SK-N-SH (cell line): ENCODE data around the gene METTL21C. TPM values are rescaled to one million over a fixed set of nuclear protein-coding genes. Genes with fewer than 3 reads are reported as not detected.

Experiments
- CTCF ChIA-PET: fragments of 300-600, 350-600 bp; formaldehyde crosslinking; extraction: SDS; loops from one replicate; lab custom pipeline; 2021; lab: Yijun Ruan, JAX
- POLR2A ChIA-PET: fragments of 350-600 bp; sonication (Branson Sonifier 250); formaldehyde crosslinking; extraction: SDS; loops from one replicate; lab custom pipeline; 2020; ENCODE audit warnings: antibody characterized with exemption, inconsistent platforms; lab: Yijun Ruan, JAX
- DNase-seq: peaks from one replicate; pipeline ENCODE4 v3.0.0; 2012
- H2AFZ ChIP-seq: fragments of 200-600 bp; sonication (generic); 2 replicates; pipeline ENCODE4 v1.8.1; 2016; ENCODE audit warnings: antibody characterized with exemption, mild to moderate bottlenecking, low read depth
- H3F3A ChIP-seq: fragments of 200-600 bp; sonication (generic); replicated peaks from 2 replicates; pipeline ENCODE3; 2016; ENCODE audit warnings: antibody characterized with exemption, mild to moderate bottlenecking; ENCODE audit not compliant: insufficient read depth
- H3K27ac ChIP-seq, 2 experiments: fragments of 200-500 bp in 1 of 2; fragments of 200-600 bp in 1 of 2; sonication (Bioruptor generic) in 1 of 2; sonication (generic), shearing (Covaris generic) in 1 of 2; 2 replicates each; pipeline versions ENCODE4 v1.5.1 to v1.6.1; 2014 to 2016; ENCODE audit warnings: low read depth in 2 of 2, inconsistent platforms in 1 of 2, low read length in 1 of 2, mild to moderate bottlenecking in 1 of 2, mixed read lengths in 1 of 2
- H3K27me3 ChIP-seq: fragments of 200-600 bp; sonication (generic), shearing (Covaris generic); 2 replicates; pipeline ENCODE4 v1.6.1; 2016; ENCODE audit warnings: mixed run types; ENCODE audit not compliant: insufficient read depth
- H3K36me3 ChIP-seq, 2 experiments: fragments of 200-500 bp in 1 of 2; fragments of 200-600 bp in 1 of 2; sonication (Bioruptor generic) in 1 of 2; sonication (generic) in 1 of 2; replicated peaks in 1 of 2; 2 replicates each; pipeline versions ENCODE3 to v1.5.1; 2014 to 2016; ENCODE audit warnings: low read length in 1 of 2, mild to moderate bottlenecking in 1 of 2; ENCODE audit not compliant: insufficient read depth in 2 of 2, control insufficient read depth in 1 of 2
- H3K4me1 ChIP-seq, 2 experiments: fragments of 200-500 bp in 1 of 2; fragments of 200-600 bp in 1 of 2; sonication (Bioruptor generic) in 1 of 2; sonication (generic), shearing (Covaris generic) in 1 of 2; 2 replicates each; pipeline versions ENCODE4 v1.5.1 to v1.6.1; 2014 to 2016; ENCODE audit warnings: low read depth in 1 of 2, low read length in 1 of 2, mixed run types in 1 of 2; ENCODE audit not compliant: insufficient read depth in 2 of 2, control insufficient read depth in 1 of 2
- H3K4me2 ChIP-seq: fragments of 200-600 bp; sonication (generic), shearing (Covaris generic); 2 replicates; pipeline ENCODE4 v1.6.1; 2017; ENCODE audit warnings: mixed run types
- H3K4me3 ChIP-seq, 2 experiments: fragments of 200-500 bp in 1 of 2; fragments of 200-600 bp in 1 of 2; sonication (Bioruptor generic) in 1 of 2; sonication (generic), shearing (Covaris generic) in 1 of 2; 2 replicates each; pipeline versions ENCODE4 v1.5.1 to v1.8.1; 2014 to 2016; ENCODE audit warnings: low read depth in 2 of 2, inconsistent platforms in 1 of 2, low read length in 1 of 2, mild to moderate bottlenecking in 1 of 2, mixed read lengths in 1 of 2, moderate library complexity in 1 of 2
- H3K79me2 ChIP-seq: fragments of 200-600 bp; sonication (generic); 2 replicates; pipeline ENCODE4 v1.8.1; 2017; ENCODE audit warnings: mild to moderate bottlenecking; ENCODE audit not compliant: insufficient read depth
- H3K9ac ChIP-seq: fragments of 200-600 bp; sonication (generic); 2 replicates; pipeline ENCODE4 v1.6.1; 2017; ENCODE audit warnings: mixed run types
- H3K9me2 ChIP-seq: fragments of 200-600 bp; sonication (generic); 2 replicates; pipeline ENCODE4 v1.6.1; 2017; ENCODE audit warnings: mixed run types
- H3K9me3 ChIP-seq: fragments of 200-600 bp; sonication (generic); 2 replicates; pipeline ENCODE4 v1.6.1; 2017; ENCODE audit warnings: mixed run types, mild to moderate bottlenecking, moderate library complexity
- H4K20me1 ChIP-seq: fragments of 200-600 bp; sonication (generic); 2 replicates; pipeline ENCODE4 v1.6.1; 2017; ENCODE audit warnings: mild to moderate bottlenecking, mixed run types; ENCODE audit not compliant: insufficient read depth
- CHD2 ChIP-seq: fragments of 150-350 bp; IDR thresholded peaks from 2 replicates; pipeline ENCODE4 v1.6.1; 2018; ENCODE audit warnings: low read length; ENCODE audit not compliant: partially characterized antibody
- EP300 ChIP-seq, 2 experiments: IDR thresholded peaks; 2 replicates each; pipeline versions ENCODE4 v1.4.0 to v1.6.1; 2012; ENCODE audit warnings: borderline replicate concordance in 1 of 2, low read depth in 1 of 2, low read length in 1 of 2
- FOSL2 ChIP-seq: IDR thresholded peaks from 2 replicates; pipeline ENCODE4 v1.4.0; 2012; ENCODE audit warnings: low read depth, mild to moderate bottlenecking, moderate library complexity, borderline replicate concordance
- FOXJ3 ChIP-seq: sonication (generic); formaldehyde crosslinking; IDR thresholded peaks from 2 replicates; pipeline ENCODE4 v1.5.1; 2020; ENCODE audit warnings: mild to moderate bottlenecking, missing genetic modification reagents
- FOXM1 ChIP-seq: IDR thresholded peaks from 2 replicates; pipeline ENCODE4 v1.4.0; 2012; ENCODE audit warnings: low read depth, mild to moderate bottlenecking
- GABPA ChIP-seq: IDR thresholded peaks from 2 replicates; pipeline ENCODE4 v1.4.0; 2012; ENCODE audit warnings: low read depth, mild to moderate bottlenecking
- MEF2A ChIP-seq: IDR thresholded peaks from 2 replicates; pipeline ENCODE4 v1.4.0; 2012; ENCODE audit warnings: low read depth, borderline replicate concordance
- MXI1 ChIP-seq: IDR thresholded peaks from 2 replicates; pipeline ENCODE4 v1.6.1; 2012; ENCODE audit warnings: mild to moderate bottlenecking, low read depth, low read length, improper control_type of control experiment
- NRF1 ChIP-seq: IDR thresholded peaks from 2 replicates; pipeline ENCODE4 v1.6.1; 2012; ENCODE audit warnings: low read depth, mild to moderate bottlenecking, low read length
- RCOR1 ChIP-seq: fragments of 150-350 bp; IDR thresholded peaks from 2 replicates; pipeline ENCODE4 v1.6.1; 2017; ENCODE audit warnings: antibody characterized with exemption, low read length
- RFX5 ChIP-seq: IDR thresholded peaks from 2 replicates; pipeline ENCODE4 v1.6.1; 2012; ENCODE audit warnings: mild to moderate bottlenecking, improper control_type of control experiment, low read length
- SMC3 ChIP-seq: IDR thresholded peaks from 2 replicates; pipeline ENCODE4 v1.6.1; 2012; ENCODE audit warnings: low read depth, low read length, improper control_type of control experiment
- TCF12 ChIP-seq: IDR thresholded peaks from 2 replicates; pipeline ENCODE4 v1.4.0; 2012
- WGBS: methylation state at CpG from one replicate; pipeline ENCODE4 v1.1.6; 2017; ENCODE audit warnings: low lambda C conversion rate; 5-methylcytosine and 5-hydroxymethylcytosine counted together
- polyA plus RNA-seq, 3 experiments: library from polyadenylated mRNA; depleted of rRNA; stranded (reverse); fragments of >200 nt; gene quantifications; 2 replicates each; pipeline ENCODE4 v1.2.3, GENCODE V29; 2012
- TF ChIP-seq, protein P1 (sequence below): IDR thresholded peaks from 2 replicates; pipeline ENCODE4 v1.4.0; 2012; ENCODE audit warnings: low read depth
- TF ChIP-seq, protein P2 (sequence below): fragments of 150-350 bp; IDR thresholded peaks from 2 replicates; pipeline ENCODE4 v1.6.1; 2017; ENCODE audit warnings: antibody characterized with exemption, low read length, low read depth, borderline replicate concordance
- TF ChIP-seq, protein P3 (sequence below): IDR thresholded peaks from 2 replicates; pipeline ENCODE4; 2012
- TF ChIP-seq, protein P4 (sequence below): IDR thresholded peaks from 2 replicates; pipeline ENCODE4 v1.6.1; 2012; ENCODE audit warnings: mild to moderate bottlenecking, low read depth, low read length, moderate library complexity
- TF ChIP-seq, protein P5 (sequence below): fragments of 150-350 bp; IDR thresholded peaks from 2 replicates; pipeline ENCODE4 v1.6.1; 2016; ENCODE audit warnings: mild to moderate bottlenecking, low read depth, low read length

The METTL21C gene
- polyA plus RNA-seq, 1 of the 3 experiments (the other 2 are of a cell fraction), result not detected

DNA sequence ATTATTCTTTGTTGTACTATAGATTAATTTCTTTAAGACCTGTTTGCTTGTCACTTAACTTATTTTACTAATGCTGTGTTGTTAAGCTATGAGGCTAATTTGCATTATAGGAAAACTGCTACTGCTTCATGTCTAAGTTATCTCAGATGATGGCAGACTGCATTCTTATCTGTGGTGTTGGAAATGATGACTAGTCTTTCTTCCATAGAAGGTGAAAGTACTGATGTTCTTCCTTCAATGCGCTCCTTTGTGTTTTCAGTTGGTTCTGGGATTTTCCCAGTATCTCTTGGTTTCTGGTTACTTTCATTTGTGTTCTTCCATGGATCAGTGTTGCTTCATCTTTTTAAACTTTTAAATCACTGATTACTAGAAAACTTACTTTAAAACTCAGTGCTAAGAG is 51.2 kb downstream of the METTL21C start:
- Histone ChIP-seq H3K4me2 (no peak overlapping the region), H3K4me3 (no peak overlapping the region), H3K27me3 (no peaks in the 10 kb centered on the region), H3K79me2 (no peaks in the 10 kb centered on the region), H3K36me3 (peaks cover 68 to 93% of the 10 kb centered on the region in 2 experiments), H3K9me3 (no peaks in the 10 kb centered on the region), H2AFZ (no peak overlapping the region), H3K9me2 (no peaks in the 10 kb centered on the region), H3K4me1 (no peaks in the 10 kb centered on the region), H3K27ac (no peak overlapping the region), H3F3A (no peaks in the 10 kb centered on the region), H3K9ac (no peak overlapping the region), H4K20me1 (no peaks in the 10 kb centered on the region)
- ChIA-PET POLR2A (interaction anchor here (1.3 kb wide), 1 partner anchor 47 kb away, joined by 3 read pairs; the partner anchor contains the start of gene TPP2), CTCF (interaction anchor here (1.1 to 1.6 kb wide), 2 partner anchors 17 to 81 kb away, joined by 3 to 4 read pairs; no protein-coding TSS in a partner anchor)
- 0 out of 2 replicates have a peak, but pooled peaks have one; percentile 4 for TF ChIP-seq TCF12
- TF ChIP-seq FOSL2, result no peak
- no peak for DNase-seq
- 92% methylated on average over 1 of the region's 1 CpG for WGBS

DNA sequence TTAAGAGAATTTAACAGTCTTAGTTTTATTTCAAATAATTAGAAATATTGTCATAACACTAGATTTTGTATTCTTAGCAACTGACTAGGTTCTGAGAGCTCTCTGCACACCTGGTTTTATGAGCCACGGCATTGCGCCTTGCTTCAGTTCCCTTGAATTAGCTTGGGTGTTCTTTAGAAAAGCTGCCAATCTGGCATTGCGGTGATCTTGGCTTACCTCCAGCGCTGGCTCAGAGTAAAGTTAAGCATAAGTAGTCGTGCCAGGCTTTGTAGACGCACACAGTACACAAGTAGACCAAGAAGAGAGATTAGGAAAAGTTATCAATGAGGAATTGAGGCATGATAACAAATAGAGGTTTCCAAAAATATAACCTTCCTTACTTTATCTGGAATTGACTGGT is 52.4 kb downstream of the METTL21C start:
- no peak overlapping the region for H3K4me3 ChIP-seq
- WGBS, result 95% methylated on average over 6 of the region's 6 CpGs
- no peaks in the 10 kb centered on the region for H3K79me2 ChIP-seq
- peaks cover 79 to 95% of the 10 kb centered on the region in 2 experiments for H3K36me3 ChIP-seq
- H2AFZ ChIP-seq, result no peak overlapping the region
- H3K9me3 ChIP-seq, result no peaks in the 10 kb centered on the region
- no peaks in the 10 kb centered on the region for H3F3A ChIP-seq
- no peaks in the 10 kb centered on the region for H3K4me1 ChIP-seq
- H4K20me1 ChIP-seq, result no peaks in the 10 kb centered on the region
- H3K9ac ChIP-seq, result no peak overlapping the region
- no peaks in the 10 kb centered on the region for H3K27me3 ChIP-seq
- no peak overlapping the region for H3K27ac ChIP-seq
- ChIA-PET POLR2A (no interaction called here), CTCF (interaction anchor here (1.0 to 1.1 kb wide), 2 partner anchors 16 to 21 kb away, joined by 3 read pairs; no protein-coding TSS in a partner anchor)
- no peaks in the 10 kb centered on the region for H3K9me2 ChIP-seq
- TF ChIP-seq FOXJ3 (CRISPR knock-in tag), result no peak
- no peak for TF ChIP-seq GABPA
- TF ChIP-seq RCOR1, result no peak
- TF ChIP-seq RFX5, result no peak
- no peak for TF ChIP-seq SMC3
- TF ChIP-seq, protein P1, sequence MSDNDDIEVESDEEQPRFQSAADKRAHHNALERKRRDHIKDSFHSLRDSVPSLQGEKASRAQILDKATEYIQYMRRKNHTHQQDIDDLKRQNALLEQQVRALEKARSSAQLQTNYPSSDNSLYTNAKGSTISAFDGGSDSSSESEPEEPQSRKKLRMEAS, result no peak
- no peak for TF ChIP-seq NRF1
- TF ChIP-seq, protein P2, sequence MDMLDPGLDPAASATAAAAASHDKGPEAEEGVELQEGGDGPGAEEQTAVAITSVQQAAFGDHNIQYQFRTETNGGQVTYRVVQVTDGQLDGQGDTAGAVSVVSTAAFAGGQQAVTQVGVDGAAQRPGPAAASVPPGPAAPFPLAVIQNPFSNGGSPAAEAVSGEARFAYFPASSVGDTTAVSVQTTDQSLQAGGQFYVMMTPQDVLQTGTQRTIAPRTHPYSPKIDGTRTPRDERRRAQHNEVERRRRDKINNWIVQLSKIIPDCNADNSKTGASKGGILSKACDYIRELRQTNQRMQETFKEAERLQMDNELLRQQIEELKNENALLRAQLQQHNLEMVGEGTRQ, result no peak
- TF ChIP-seq, protein P3, sequence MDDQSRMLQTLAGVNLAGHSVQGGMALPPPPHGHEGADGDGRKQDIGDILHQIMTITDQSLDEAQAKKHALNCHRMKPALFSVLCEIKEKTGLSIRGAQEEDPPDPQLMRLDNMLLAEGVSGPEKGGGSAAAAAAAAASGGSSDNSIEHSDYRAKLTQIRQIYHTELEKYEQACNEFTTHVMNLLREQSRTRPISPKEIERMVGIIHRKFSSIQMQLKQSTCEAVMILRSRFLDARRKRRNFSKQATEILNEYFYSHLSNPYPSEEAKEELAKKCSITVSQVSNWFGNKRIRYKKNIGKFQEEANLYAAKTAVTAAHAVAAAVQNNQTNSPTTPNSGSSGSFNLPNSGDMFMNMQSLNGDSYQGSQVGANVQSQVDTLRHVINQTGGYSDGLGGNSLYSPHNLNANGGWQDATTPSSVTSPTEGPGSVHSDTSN, result no peak
- no peak for TF ChIP-seq EP300 (IDR thresholded peaks at IDR 0.05; ENCODE audit: borderline replicate concordance in 1 of 2, low read depth in 1 of 2, low read length in 1 of 2)
- TF ChIP-seq FOXM1, result no peak
- TF ChIP-seq MEF2A, result no peak
- TF ChIP-seq CHD2, result no peak
- TF ChIP-seq, protein P4, sequence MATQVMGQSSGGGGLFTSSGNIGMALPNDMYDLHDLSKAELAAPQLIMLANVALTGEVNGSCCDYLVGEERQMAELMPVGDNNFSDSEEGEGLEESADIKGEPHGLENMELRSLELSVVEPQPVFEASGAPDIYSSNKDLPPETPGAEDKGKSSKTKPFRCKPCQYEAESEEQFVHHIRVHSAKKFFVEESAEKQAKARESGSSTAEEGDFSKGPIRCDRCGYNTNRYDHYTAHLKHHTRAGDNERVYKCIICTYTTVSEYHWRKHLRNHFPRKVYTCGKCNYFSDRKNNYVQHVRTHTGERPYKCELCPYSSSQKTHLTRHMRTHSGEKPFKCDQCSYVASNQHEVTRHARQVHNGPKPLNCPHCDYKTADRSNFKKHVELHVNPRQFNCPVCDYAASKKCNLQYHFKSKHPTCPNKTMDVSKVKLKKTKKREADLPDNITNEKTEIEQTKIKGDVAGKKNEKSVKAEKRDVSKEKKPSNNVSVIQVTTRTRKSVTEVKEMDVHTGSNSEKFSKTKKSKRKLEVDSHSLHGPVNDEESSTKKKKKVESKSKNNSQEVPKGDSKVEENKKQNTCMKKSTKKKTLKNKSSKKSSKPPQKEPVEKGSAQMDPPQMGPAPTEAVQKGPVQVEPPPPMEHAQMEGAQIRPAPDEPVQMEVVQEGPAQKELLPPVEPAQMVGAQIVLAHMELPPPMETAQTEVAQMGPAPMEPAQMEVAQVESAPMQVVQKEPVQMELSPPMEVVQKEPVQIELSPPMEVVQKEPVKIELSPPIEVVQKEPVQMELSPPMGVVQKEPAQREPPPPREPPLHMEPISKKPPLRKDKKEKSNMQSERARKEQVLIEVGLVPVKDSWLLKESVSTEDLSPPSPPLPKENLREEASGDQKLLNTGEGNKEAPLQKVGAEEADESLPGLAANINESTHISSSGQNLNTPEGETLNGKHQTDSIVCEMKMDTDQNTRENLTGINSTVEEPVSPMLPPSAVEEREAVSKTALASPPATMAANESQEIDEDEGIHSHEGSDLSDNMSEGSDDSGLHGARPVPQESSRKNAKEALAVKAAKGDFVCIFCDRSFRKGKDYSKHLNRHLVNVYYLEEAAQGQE, result no peak
- no peak for TF ChIP-seq FOSL2
- no peak for TF ChIP-seq MXI1
- TF ChIP-seq, protein P5, sequence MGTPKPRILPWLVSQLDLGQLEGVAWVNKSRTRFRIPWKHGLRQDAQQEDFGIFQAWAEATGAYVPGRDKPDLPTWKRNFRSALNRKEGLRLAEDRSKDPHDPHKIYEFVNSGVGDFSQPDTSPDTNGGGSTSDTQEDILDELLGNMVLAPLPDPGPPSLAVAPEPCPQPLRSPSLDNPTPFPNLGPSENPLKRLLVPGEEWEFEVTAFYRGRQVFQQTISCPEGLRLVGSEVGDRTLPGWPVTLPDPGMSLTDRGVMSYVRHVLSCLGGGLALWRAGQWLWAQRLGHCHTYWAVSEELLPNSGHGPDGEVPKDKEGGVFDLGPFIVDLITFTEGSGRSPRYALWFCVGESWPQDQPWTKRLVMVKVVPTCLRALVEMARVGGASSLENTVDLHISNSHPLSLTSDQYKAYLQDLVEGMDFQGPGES, result no peak
- no peak for DNase-seq
- no peak overlapping the region for H3K4me2 ChIP-seq
